Measurements from ENCODE around the gene NCOA6. TPM values are rescaled to one million over a fixed set of nuclear protein-coding genes. Genes with fewer than 3 reads are reported as not detected.
A peak's percentile ranks its signal among the peaks of the same experiment; 100 is the strongest.

NCOA6 gene
- total RNA-seq, 1 donor from 2014 or later: 79.5 TPM

GRCh38 chr20:34709044-34709830 lies 116.2 kb downstream of the NCOA6 start:
- Mint-ChIP-seq H3K27me3 (ENCODE audit: low read depth) (peaks cover 34% of the 10 kb centered on the region), H3K4me1 (peaks cover 32% of the 10 kb centered on the region), H3K9me3 (no peaks in the 10 kb centered on the region), H3K36me3 (ENCODE audit: low read depth) (peaks cover 4% of the 10 kb centered on the region), H3K27ac (ENCODE audit: unreplicated experiment) (peak overlapping the region; percentile 93), H3K4me3 (peak overlapping the region; percentile 93)
- DNase-seq (ENCODE audit: low read depth, low spot score): peak; percentile 91
- no peak for TF ChIP-seq CTCF (conservative IDR thresholded peaks at IDR 0.05)

- Mint-ChIP-seq H3K27me3 (ENCODE audit: low read depth) (peaks cover 35% of the 10 kb centered on the region), H3K4me3 (peak overlapping the region; percentile 93), H3K4me1 (peaks cover 34% of the 10 kb centered on the region), H3K36me3 (ENCODE audit: low read depth) (peaks cover 4% of the 10 kb centered on the region), H3K9me3 (no peaks in the 10 kb centered on the region), H3K27ac (ENCODE audit: unreplicated experiment) (no peak overlapping the region)
- DNase-seq (ENCODE audit: low read depth, low spot score): peak; percentile 57
- TF ChIP-seq CTCF (conservative IDR thresholded peaks at IDR 0.05): peak; percentile 67
These were observed 116.8 kb downstream of the NCOA6 start for GRCh38 chr20:34708621-34709043.

- Mint-ChIP-seq H3K36me3 (ENCODE audit: low read depth) (no peaks in the 10 kb centered on the region), H3K4me1 (peaks cover 44% of the 10 kb centered on the region), H3K27me3 (ENCODE audit: low read depth) (peaks cover 47% of the 10 kb centered on the region), H3K4me3 (peak overlapping the region; percentile 95), H3K9me3 (no peaks in the 10 kb centered on the region), H3K27ac (ENCODE audit: unreplicated experiment) (no peak overlapping the region)
- no peak for DNase-seq (ENCODE audit: low read depth, low spot score)
- no peak for TF ChIP-seq CTCF (conservative IDR thresholded peaks at IDR 0.05)
These were observed 118.3 kb downstream of the NCOA6 start for GRCh38 chr20:34706912-34707784.

GRCh38 chr20:34706302-34706875 lies 119.1 kb downstream of the NCOA6 start:
- Mint-ChIP-seq H3K36me3 (ENCODE audit: low read depth) (no peaks in the 10 kb centered on the region), H3K4me3 (peak overlapping the region; percentile 95), H3K9me3 (no peaks in the 10 kb centered on the region), H3K27me3 (ENCODE audit: low read depth) (peaks cover 53% of the 10 kb centered on the region), H3K4me1 (peaks cover 44% of the 10 kb centered on the region), H3K27ac (ENCODE audit: unreplicated experiment) (no peak overlapping the region)
- DNase-seq (ENCODE audit: low read depth, low spot score): no peak
- no peak for TF ChIP-seq CTCF (conservative IDR thresholded peaks at IDR 0.05)
